HepG2 (cell line): Measurements from ENCODE around the gene CYB5B. TPM values are rescaled to one million over a fixed set of nuclear protein-coding genes. Genes with fewer than 3 reads are reported as not detected.
A peak's percentile ranks its signal among the peaks of the same experiment; 100 is the strongest.

Experiments
- AKAP8 ChIP-seq: sonication (generic); formaldehyde crosslinking; IDR thresholded peaks from 2 replicates; pipeline ENCODE4 v1.5.1; 2020; ENCODE audit warnings: mild to moderate bottlenecking, missing genetic modification reagents
- ELF3 ChIP-seq: IDR thresholded peaks from 2 replicates; pipeline ENCODE4 v1.6.1; 2016; ENCODE audit warnings: missing genetic modification reagents, missing compliant biosample characterization
- HDAC1 ChIP-seq: sonication (generic); formaldehyde crosslinking; IDR thresholded peaks from 2 replicates; pipeline ENCODE4 v1.5.1; 2020; ENCODE audit warnings: mild to moderate bottlenecking, missing genetic modification reagents
- ISX ChIP-seq: sonication (generic); formaldehyde crosslinking; conservative IDR thresholded peaks from 2 replicates; pipeline ENCODE4 v1.5.0; 2020; ENCODE audit warnings: missing genetic modification reagents
- JUNB ChIP-seq: sonication (generic); formaldehyde crosslinking; IDR thresholded peaks from 2 replicates; pipeline ENCODE4 v1.8.0; 2022; ENCODE audit warnings: missing genetic modification reagents, mild to moderate bottlenecking, borderline replicate concordance
- MBD4 ChIP-seq: IDR thresholded peaks from 2 replicates; pipeline ENCODE4 v1.6.1; 2012; ENCODE audit warnings: low read length, inconsistent platforms, borderline replicate concordance
- MEF2D ChIP-seq: sonication (generic); formaldehyde crosslinking; IDR thresholded peaks from 2 replicates; pipeline ENCODE4 v1.5.1; 2020; ENCODE audit warnings: mild to moderate bottlenecking, missing genetic modification reagents
- NFRKB ChIP-seq: fragments of 450-650 bp; IDR thresholded peaks from 2 replicates; pipeline ENCODE4 v1.6.1; 2017
- NKX3-1 ChIP-seq: sonication (generic); formaldehyde crosslinking; IDR thresholded peaks from 2 replicates; pipeline ENCODE4 v1.5.0; 2020; ENCODE audit warnings: missing genetic modification reagents
- NR2F1 ChIP-seq, 2 experiments: fragments of 450-650 bp in 1 of 2; formaldehyde crosslinking in 1 of 2; IDR thresholded peaks; 2 replicates each; pipeline versions ENCODE4 v1.5.0 to v1.6.1; 2016 to 2020; ENCODE audit warnings: mild to moderate bottlenecking in 1 of 2, missing compliant biosample characterization in 1 of 2, missing genetic modification reagents in 1 of 2, moderate library complexity in 1 of 2
- SETDB1 ChIP-seq: sonication (generic); formaldehyde crosslinking; IDR thresholded peaks from 2 replicates; pipeline ENCODE4 v1.5.1; 2020; ENCODE audit warnings: missing genetic modification reagents, mild to moderate bottlenecking, borderline replicate concordance
- SIX4 ChIP-seq: sonication (generic); formaldehyde crosslinking; IDR thresholded peaks from 2 replicates; pipeline ENCODE4 v1.4.0; 2020; ENCODE audit warnings: missing genetic modification reagents
- SPEN ChIP-seq: sonication (generic); formaldehyde crosslinking; IDR thresholded peaks from 2 replicates; pipeline ENCODE4 v1.5.1; 2020; ENCODE audit warnings: low read depth, mild to moderate bottlenecking, missing genetic modification reagents
- SSRP1 ChIP-seq: IDR thresholded peaks from 2 replicates; pipeline ENCODE4 v1.6.1; 2016; ENCODE audit warnings: control low read depth
- SUZ12 ChIP-seq: fragments of 150-350 bp; IDR thresholded peaks from 2 replicates; pipeline ENCODE4 v1.6.1; 2014; ENCODE audit warnings: low read depth, low read length
- TOE1 ChIP-seq: sonication (generic); formaldehyde crosslinking; IDR thresholded peaks from 2 replicates; pipeline ENCODE4 v1.4.0; 2020; ENCODE audit warnings: mild to moderate bottlenecking, missing genetic modification reagents
- ZBTB2 ChIP-seq: sonication (generic); formaldehyde crosslinking; IDR thresholded peaks from 2 replicates; pipeline ENCODE4 v1.8.0; 2022; ENCODE audit warnings: low read depth, missing genetic modification reagents
- ZBTB33 ChIP-seq: sonication (generic); formaldehyde crosslinking; IDR thresholded peaks from 2 replicates; pipeline ENCODE4 v1.4.0; 2020; ENCODE audit warnings: missing genetic modification reagents
- ZEB1 ChIP-seq: IDR thresholded peaks from 2 replicates; pipeline ENCODE4 v1.6.1; 2012; ENCODE audit warnings: mild to moderate bottlenecking, low read depth, inconsistent platforms; ENCODE audit not compliant: insufficient replicate concordance
- ZFX ChIP-seq: sonication (generic); formaldehyde crosslinking; IDR thresholded peaks from 2 replicates; pipeline ENCODE4 v1.4.0; 2020; ENCODE audit warnings: mild to moderate bottlenecking, low read depth, missing genetic modification reagents, moderate library complexity
- ZNF230 ChIP-seq: sonication (generic); formaldehyde crosslinking; IDR thresholded peaks from 2 replicates; pipeline ENCODE4 v1.4.0; 2020; ENCODE audit warnings: mild to moderate bottlenecking, missing genetic modification reagents
- ZNF232 ChIP-seq: sonication (generic); formaldehyde crosslinking; IDR thresholded peaks from 2 replicates; pipeline ENCODE4 v1.4.0; 2020; ENCODE audit warnings: missing genetic modification reagents, borderline replicate concordance
- ZNF564 ChIP-seq: sonication (generic); formaldehyde crosslinking; IDR thresholded peaks from 2 replicates; pipeline ENCODE4 v1.8.1; 2023; ENCODE audit warnings: mild to moderate bottlenecking, missing genetic modification reagents
- ZNF570 ChIP-seq: sonication (generic); formaldehyde crosslinking; IDR thresholded peaks from 2 replicates; pipeline ENCODE4 v1.4.0; 2020; ENCODE audit warnings: mild to moderate bottlenecking, missing genetic modification reagents, borderline replicate concordance
- ZSCAN21 ChIP-seq: sonication (generic); formaldehyde crosslinking; IDR thresholded peaks from 2 replicates; pipeline ENCODE4 v1.8.0; 2022; ENCODE audit warnings: mild to moderate bottlenecking, missing genetic modification reagents, moderate library complexity, borderline replicate concordance
- polyA plus RNA-seq, 8 experiments: library from polyadenylated mRNA; depleted of rRNA in 3 of 8; stranded (reverse) in 7 of 8; unstranded in 1 of 8; fragments of >200 nt; fragmentation: Illumina TruSeq in 4 of 8; extraction: Trizol in 4 of 8; gene quantifications; 2 replicates each; pipeline versions ENCODE4 v1.2.1 to v1.2.3, GENCODE V29; 2011 to 2016; ENCODE audit warnings: low read depth in 4 of 8, missing spikeins in 1 of 8, mixed read lengths in 1 of 8; ENCODE audit not compliant: insufficient read depth in 1 of 8
- total RNA-seq, 5 experiments: library from RNA; depleted of rRNA; stranded (reverse); fragments of >200 nt; fragmentation: Illumina TruSeq; extraction: Trizol; gene quantifications; 2 replicates each; pipeline ENCODE4 v1.2.3, GENCODE V29; 2016; ENCODE audit warnings: low read depth in 1 of 5
- TF ChIP-seq, protein P1 (sequence below): IDR thresholded peaks from 2 replicates; pipeline ENCODE4 v1.6.1; 2016

The CYB5B gene
- total and polyA plus RNA-seq, 2 of the 13 experiments (the other 11 are each of a cell fraction or from before 2014, with no cell fraction given) = 234 to 432 TPM

- TF ChIP-seq MEF2D (peak; percentile 79), ZNF230 (CRISPR knock-in tag) (no peak), NKX3-1 (CRISPR knock-in tag) (no peak), ZNF564 (no peak), ZBTB2 (CRISPR knock-in tag) (no peak), NFRKB (no peak), ZNF570 (no peak), JUNB (no peak), SPEN (no peak; the same call in 1 of the 2 replicates), SETDB1 (CRISPR knock-in tag) (no peak), MBD4 (0 out of 2 replicates have a peak, but pooled peaks have one; percentile 35), HDAC1 (peak; percentile 82), ISX (CRISPR knock-in tag) (no peak), SSRP1 (CRISPR knock-in tag) (peak; percentile 86; the same call in 1 of the 2 replicates), ZFX (no peak), ZBTB33 (CRISPR knock-in tag) (peak; percentile 51; the same call in 1 of the 2 replicates), SIX4 (CRISPR knock-in tag) (peak; percentile 41), ZSCAN21 (CRISPR knock-in tag) (no peak; the same call in 1 of the 2 replicates), NR2F1 (CRISPR knock-in tag; IDR thresholded peaks at IDR 0.05) (peak in 1 of 2 experiments; percentile 61; a peak in 2 of 4 replicates), AKAP8 (CRISPR knock-in tag) (no peak), ZNF232 (CRISPR knock-in tag) (peak; percentile 55; the same call in 1 of the 2 replicates), SUZ12 (no peak), ZEB1 (peak; percentile 34), TOE1 (CRISPR knock-in tag) (0 out of 2 replicates have a peak, but pooled peaks have one; percentile 55), ELF3 (peak; percentile 93)
- TF ChIP-seq, protein P1, sequence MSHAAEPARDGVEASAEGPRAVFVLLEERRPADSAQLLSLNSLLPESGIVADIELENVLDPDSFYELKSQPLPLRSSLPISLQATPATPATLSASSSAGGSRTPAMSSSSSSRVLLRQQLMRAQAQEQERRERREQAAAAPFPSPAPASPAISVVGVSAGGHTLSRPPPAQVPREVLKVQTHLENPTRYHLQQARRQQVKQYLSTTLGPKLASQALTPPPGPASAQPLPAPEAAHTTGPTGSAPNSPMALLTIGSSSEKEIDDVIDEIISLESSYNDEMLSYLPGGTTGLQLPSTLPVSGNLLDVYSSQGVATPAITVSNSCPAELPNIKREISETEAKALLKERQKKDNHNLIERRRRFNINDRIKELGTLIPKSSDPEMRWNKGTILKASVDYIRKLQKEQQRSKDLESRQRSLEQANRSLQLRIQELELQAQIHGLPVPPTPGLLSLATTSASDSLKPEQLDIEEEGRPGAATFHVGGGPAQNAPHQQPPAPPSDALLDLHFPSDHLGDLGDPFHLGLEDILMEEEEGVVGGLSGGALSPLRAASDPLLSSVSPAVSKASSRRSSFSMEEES (CRISPR knock-in tag) = peak; percentile 92
These were observed 20.1 kb upstream of the CYB5B start (continued) for GRCh38 chr16:69404275-69404805.
